ENCODE measurements around the gene LZTS3.
A peak's percentile ranks its signal among the peaks of the same experiment; 100 is the strongest.
"Not testable (repeated sequence)": the region's sequence is repeated elsewhere in the genome, so short reads cannot be mapped to it uniquely, and the experiment has no call there.

The LZTS3 gene

DNA sequence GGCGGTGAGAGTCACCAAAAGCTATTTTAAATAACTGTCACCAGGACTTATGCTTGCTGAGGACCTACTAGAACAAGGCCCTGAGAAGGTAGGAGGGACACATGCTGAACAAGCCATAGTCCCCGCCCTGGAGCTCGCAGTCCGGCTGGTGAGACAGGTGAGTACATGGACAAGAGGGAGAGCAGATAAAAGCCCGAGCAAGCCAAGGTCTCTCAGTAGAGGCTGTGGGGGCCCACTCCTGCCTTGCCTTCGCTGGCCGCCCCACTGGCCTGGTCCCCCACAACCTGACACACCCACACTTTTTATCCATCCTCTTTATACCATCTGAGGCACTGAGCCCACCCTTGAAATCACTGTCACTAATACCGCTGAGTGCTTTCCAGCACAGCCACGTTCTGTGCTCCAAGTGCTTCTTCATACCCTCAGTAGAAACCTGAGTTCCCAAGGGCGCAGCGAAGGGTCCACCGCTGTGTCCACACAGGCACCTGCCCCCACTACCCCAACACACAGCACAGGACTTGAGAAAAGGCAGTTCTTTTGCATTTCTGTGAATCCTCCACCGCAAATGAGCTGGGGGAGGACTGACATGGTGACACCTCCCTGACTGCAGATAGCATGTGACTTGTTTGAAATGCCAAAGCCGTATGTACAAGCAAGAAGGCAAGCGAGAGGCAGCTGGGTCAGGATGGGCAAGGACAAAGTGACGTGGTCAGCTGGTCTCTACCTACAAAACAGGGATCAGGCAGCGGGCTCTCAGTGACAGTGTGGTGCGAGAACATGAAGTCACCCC lies 19.1 kb upstream of the LZTS3 start:
- DNase-seq, result no peak

- no peak for DNase-seq
These were observed 17.3 kb upstream of the LZTS3 start for GRCh38 chr20:3190681-3191111.

DNA sequence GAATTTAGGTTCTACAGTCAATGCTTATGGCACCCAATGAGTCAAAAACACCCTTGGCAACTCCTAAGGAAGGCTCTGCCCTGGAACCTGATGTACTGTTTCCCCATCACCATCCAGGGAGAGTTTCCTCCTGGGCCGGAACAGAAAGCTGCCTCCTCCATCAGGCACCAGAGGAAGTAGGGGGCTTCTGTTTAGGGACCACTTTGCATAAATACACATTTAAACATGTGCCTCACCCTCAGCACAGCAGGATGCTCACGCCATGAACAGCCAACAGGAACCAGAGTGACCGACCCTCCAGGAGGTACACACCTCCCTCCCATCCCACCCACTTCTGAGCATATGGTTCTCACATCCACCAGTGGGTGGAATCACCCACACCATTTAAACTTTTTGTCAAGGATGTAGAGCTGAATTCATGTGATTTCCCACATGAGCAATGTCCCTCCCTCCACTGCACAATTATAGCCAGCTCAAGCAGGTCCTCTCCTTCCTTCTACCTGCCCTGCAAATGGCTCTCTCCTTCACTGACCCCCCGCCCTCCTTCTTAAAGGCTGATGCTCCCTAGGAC lies 16.3 kb upstream of the LZTS3 start:
- DNase-seq, result no peak

DNA sequence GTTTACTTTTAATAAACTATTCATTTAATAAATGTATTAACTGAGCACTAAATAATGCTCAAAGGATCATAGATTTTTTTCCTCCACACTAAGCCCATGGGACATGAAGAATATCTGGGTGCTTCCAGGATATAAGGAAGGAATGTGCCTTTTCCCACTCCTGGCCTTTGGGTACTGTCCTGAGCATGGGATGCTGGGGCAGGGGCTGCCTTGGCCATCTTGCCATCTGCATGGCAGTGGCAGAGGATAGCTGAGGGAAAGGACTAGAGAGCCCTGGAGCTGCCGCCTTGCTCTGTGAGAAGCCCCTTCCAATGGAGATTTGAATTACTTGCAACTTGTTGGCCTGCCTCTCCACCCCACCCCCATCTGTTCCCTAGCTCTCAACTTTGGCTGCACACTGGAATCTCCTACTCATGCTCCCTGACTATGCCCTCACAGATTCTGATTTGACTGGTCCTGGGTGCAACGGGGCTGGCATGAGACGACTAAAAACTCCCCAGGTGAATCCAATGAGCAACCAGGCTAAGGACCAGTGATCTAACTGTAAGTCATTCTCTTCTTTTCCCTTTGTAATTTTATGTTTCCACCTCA lies 15.6 kb upstream of the LZTS3 start:
- no peak for DNase-seq

DNA sequence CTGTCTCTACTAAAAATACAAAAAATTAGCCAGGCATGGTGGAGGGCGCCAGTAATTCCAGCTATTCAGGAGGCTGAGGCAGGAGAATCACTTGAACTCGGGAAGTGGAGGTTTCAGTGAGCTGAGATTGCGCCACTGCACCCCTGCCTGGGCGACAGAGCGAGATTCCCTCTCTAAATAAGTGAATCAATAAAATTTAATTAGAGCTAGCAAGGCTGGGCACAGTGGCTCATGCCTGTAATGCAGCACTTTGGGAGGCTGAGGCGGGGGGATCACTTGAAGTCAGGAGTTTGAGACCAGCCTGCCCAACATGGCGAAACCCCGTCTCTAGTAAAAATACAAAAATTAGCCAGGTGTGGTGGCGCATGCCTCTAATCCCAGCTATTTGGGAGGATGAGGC lies 14.5 kb upstream of the LZTS3 start:
- not testable (repeated sequence) for DNase-seq

- DNase-seq, result no peak
These were observed 10.7 kb upstream of the LZTS3 start for GRCh38 chr20:3183896-3184612.

GRCh38 chr20:3182429-3182828 lies 9.1 kb upstream of the LZTS3 start:
- not testable (repeated sequence) for DNase-seq

DNA sequence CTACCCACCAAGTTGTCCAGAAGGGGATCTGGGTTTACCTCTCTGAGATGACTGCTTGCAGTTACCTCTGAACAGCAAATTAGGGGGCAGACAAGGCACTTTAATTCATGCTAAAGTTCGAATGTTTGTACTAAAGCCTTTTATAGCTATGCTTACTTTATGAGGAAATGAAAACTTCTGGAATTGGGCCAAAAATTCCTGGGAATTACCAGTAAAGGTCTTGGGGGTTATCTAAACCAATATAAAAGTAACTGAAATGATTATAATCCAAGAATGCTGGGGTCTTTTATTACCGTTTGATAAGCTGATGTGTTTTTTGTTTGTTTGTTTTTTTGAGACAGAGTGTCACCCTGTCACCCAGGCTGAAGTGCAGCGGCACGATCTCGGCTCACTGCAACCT lies 7.9 kb upstream of the LZTS3 start:
- no peak for DNase-seq

- no peak for DNase-seq
These were observed 7.0 kb upstream of the LZTS3 start for GRCh38 chr20:3180319-3180718.

DNA sequence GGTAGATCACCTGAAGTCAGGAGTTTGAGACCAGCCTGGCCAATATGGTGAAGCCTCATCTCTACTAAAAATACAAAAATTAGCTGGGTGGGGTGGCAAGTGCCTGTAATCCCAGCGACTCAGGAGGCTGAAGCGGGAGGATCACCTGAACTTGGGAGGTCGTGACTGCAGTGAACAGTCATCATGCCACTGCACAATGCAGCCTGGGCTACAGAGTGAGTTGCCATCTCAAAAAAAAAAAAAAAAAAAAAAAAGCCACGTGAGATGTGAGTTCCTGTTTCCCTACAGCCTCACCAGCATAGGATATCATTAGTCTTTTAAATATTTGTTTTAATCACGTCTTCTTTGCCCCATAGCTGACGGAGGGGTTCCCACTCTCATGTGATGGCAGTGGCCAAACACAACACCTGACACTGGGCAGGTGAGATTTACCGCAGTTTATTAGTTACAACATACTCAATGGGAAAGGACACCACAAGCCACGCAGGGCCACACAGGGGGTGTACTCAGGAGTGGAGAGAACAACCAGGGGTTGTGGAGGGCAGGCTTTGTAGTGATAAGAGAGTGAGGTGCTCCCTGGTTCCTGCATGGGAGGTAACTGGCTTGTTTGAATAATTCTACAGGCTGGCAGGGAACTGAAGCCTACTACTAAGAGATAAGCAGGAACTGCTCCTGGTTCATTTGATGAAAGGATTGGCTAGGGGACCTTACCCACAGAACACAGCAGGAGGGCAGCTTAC lies 4.6 kb upstream of the LZTS3 start:
- DNase-seq, result no peak

- no peak for DNase-seq
These were observed 1.9 kb upstream of the LZTS3 start for GRCh38 chr20:3175270-3175669.

DNA sequence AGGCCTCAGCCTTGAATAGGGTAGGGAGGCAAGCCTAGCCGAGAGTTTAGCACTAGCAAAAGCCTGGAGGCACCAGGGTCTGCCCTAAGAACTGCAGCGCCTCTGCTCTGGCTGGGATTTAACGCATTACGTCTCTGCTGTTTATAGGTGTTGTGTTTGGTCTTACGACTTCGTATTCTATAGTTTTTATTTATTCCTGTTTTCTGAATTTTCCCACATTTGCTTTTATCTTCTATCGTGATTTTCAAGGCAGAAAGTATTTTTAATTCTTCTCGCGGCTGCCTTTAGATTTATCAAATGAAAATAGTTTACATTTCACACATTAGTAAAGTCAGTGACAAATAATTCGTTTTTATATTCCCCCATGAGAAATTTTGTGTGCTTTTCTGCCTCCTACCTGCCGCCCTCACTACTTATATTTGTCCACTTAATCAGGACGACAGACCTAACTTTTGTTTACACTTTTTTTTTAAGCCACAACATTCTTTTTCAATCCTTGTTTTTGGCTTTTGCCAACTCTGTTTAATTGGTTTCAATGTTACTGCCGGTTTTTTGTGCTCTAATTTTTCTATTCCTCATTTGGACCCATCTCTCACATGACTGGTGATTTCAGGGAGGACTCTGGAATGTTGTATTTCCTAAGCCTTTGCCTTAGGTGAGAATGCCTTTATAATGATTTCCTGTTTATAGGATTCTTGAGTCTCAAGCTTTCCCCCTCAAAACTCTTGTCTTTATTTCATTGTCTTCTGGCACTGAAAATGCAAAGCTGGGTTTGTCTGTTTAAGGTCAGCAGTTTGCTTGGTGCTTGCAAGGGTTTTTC lies 1.3 kb upstream of the LZTS3 start:
- DNase-seq, result no peak

DNA sequence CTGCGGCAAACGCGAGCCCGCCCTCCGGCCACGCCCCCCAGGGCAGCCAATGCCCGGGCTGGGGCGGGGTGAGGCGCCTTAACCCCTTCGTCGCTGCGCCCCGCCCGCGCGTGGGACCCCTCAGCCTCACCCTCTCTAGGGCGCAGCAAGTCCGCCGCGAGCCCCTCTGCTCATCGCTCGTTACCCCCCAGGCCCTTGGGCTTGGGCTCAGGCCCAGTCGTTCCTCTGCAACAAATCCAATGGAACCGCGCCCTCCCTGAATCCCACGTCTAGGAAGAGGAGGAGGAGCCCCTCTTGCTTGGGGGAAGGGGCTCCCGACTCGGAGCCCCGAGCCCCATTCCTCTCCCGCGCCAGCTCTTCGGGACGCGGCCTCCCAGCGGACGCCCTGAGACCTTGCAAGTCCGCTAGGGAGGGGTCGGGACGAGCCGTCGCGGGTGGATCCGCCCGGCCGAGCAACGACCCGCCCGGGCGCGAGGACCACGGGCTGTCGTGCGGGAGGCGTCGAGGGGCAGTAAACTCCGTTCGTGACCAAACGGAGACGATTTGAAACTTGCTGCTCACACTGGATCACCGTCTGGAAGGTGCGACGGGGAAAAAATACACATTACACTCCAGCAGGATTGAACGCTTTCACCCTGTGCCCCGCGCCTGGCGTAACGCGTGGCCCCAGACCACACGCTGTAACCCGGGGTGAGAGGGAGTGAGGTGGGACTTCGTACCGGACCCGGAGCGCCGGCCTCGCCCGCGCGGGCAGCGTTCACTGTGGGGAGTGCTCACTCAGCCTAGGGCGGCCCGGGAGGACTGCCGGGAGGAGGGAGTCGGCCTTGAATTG lies 477 bp upstream of the LZTS3 start:
- DNase-seq, result peak; percentile 76

DNA sequence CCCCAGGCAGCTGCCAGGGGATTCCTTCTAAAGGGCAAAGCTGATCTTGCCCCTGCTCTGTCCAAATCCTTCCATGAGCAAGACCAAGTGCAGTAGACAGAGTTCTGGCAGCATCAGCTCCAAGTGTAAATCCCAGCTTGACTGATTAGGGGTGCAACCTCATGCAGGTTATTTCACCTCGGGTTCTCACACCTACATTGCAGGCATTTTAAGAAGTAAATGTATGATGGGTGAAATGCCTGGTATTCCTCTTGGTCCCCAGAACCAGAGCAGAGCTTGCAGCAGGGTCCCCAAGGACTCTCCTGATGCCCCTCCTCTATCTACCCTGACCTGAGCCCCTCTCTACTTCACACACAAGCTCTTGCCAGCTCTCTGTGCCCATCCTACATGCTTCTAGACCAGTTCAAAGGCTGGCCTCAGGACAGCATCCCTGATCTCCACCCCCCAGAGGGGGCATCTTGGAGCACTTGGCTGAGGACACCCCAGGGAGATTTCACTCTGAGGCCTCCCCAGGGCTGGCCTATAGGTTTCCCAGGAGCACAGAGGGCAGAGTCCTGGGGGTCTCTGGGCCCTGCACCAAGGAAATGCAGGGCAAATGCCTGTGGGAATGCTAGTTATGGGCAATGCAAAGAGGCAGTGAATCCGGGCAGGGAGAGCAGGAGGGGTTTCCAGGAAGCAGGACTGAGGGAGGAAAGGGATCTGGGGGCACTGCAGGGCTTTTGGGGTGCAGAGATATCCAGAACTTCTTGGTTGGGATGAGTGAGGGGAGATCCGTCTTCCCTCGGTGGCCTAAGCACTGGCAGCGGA lies 1.0 kb downstream of the LZTS3 start:
- DNase-seq, result no peak

DNA sequence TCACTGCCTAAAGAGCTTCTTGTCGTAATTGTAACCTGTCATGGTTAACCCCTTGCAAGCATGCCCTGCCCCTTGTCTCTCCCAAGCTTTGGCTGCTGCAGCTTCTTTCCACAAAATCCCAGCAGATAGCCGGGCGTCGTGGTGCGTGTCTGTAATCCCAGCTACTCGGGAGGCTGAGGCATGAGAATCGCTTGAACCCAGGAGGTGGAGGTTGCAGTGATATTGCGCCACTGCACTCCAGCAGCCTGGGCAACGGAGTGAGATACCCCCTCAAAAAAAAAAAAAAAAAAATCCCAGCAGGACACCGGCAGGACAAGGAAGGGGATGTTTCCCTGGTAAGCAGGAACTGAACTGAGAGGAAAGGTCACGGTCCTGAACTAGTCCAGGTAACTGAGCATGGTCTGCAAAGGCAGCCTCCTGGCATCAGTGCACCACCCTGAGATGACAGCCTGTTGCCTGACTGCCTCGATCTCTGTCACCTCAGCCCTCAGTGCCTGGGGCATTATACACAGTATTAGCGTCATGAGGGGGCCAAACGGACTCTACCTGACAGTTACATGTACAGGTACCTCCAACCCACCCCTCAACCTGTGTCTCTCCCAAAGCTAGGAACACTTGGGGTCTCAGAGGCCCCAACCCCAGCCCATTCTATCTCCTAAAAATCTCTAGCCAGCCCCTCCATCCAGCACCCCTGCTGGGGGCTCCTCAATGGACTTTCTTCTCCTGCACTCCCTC lies 1.8 kb downstream of the LZTS3 start:
- DNase-seq, result no peak

DNA sequence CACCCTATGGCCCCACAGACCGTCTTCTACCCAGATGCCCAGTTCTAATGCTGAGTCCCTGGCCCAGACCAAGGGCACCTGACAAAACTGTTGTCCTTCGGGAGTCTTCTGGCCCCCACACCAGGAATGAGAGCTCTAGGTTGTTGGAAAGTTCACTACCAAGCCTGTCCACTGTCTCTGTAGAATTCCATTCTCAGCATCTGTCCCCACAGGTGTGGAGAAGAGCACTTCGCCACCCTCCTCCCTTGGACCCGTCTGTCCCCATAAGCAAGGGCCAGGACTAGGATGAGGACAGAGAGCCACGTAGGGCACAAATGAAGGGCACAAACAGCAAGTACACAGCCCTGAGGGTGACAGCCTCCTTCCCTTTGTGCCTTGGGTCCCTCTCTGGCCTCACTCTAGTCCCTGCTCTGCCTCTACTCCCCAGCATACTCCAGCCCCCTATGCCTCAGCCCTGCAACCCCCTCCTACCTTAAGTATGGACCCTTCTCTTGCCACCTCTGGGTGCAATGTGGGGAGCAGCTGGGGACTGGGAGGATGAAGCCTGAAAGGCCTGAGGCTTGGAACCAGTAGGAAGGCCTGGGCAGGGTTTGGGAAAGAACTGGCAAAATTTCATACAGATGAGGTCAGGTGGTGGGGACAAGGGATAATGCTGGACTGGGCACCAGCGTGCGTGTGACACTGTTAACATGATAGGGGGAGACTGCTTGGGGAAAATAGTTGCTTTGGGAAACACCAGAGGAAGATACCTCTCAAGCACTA lies 4.3 kb downstream of the LZTS3 start:
- no peak for DNase-seq

GRCh38 chr20:3168079-3168828 lies 5.1 kb downstream of the LZTS3 start:
- no peak for DNase-seq

GRCh38 chr20:3167738-3168078 lies 5.6 kb downstream of the LZTS3 start:
- DNase-seq, result no peak
